ENCODE measurements around the gene OTUB1.

- no peak for TF ChIP-seq CTCF (IDR thresholded peaks at IDR 0.05; ENCODE audit: insufficient read depth, low read length, poor library complexity, severe bottlenecking)
- TF ChIP-seq EZH2phosphoT487 (conservative IDR thresholded peaks at IDR 0.05; ENCODE audit: low read length), result no peak
These were observed 55.6 kb downstream of the OTUB1 start for GRCh38 chr11:64041846-64042245.

All from SU-DHL-6 (cell line).